ENCODE measurements around the gene ACSM5. TPM values are rescaled to one million over a fixed set of nuclear protein-coding genes. Genes with fewer than 3 reads are reported as not detected.
"Not testable (repeated sequence)": the region's sequence is repeated elsewhere in the genome, so short reads cannot be mapped to it uniquely, and the experiment has no call there.

The ACSM5 gene
- total RNA-seq, 3 donors from 2014 or later: 0.67 to 5.1 (median 0.89) TPM

DNA sequence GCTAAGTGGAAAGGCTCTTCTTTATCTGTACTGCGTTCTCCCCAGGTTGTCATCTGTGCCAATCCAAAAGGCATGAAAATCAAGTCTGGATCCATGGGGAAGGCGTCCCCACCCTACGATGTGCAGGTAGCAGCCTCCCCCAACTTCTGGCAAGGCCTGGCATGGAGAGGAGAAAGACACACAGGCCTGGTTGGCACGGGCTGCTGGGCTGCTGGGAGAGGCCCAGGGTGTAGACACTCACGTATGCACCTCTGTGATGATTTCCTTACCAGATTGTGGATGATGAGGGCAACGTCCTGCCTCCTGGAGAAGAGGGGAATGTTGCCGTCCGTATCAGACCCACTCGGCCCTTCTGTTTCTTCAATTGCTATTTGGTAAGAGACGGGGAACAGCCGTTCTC is 21.6 kb downstream of the ACSM5 start:
- DNase-seq (no peak), ATAC-seq (no peak)
- Histone ChIP-seq H3K4me1 (ENCODE audit: low read depth) (no peaks in the 10 kb centered on the region), H3K36me3 (ENCODE audit: low read depth) (no peaks in the 10 kb centered on the region), H3K4me3 (no peak overlapping the region), H3K9me3 (no peaks in the 10 kb centered on the region)
- TF ChIP-seq, protein P1, sequence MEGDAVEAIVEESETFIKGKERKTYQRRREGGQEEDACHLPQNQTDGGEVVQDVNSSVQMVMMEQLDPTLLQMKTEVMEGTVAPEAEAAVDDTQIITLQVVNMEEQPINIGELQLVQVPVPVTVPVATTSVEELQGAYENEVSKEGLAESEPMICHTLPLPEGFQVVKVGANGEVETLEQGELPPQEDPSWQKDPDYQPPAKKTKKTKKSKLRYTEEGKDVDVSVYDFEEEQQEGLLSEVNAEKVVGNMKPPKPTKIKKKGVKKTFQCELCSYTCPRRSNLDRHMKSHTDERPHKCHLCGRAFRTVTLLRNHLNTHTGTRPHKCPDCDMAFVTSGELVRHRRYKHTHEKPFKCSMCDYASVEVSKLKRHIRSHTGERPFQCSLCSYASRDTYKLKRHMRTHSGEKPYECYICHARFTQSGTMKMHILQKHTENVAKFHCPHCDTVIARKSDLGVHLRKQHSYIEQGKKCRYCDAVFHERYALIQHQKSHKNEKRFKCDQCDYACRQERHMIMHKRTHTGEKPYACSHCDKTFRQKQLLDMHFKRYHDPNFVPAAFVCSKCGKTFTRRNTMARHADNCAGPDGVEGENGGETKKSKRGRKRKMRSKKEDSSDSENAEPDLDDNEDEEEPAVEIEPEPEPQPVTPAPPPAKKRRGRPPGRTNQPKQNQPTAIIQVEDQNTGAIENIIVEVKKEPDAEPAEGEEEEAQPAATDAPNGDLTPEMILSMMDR (IDR thresholded peaks at IDR 0.05): no peak
- intact Hi-C loops (cut with DNase I, micrococcal nuclease): no loop called here

DNA sequence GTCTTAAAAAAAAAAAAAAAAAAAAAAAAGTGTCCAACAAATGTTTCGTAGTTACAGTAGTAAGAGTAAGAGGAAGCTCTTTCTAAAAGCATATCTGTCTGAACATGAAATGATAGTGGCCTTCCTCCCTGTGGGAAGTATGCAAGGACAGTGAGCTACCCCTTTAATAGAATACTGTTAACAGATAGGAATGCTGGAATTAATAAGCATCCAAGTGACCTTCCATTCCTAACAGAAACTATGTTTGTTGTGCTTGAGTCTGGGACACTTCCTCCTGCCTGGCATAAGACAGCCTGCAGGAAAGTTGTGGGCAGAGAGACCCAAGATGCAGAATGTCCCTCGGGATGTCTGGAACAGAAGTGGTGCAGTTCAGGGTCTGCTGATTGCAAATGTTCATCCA is 29.6 kb downstream of the ACSM5 start:
- H3K9me3 ChIP-seq; H3K36me3 ChIP-seq (ENCODE audit: low read depth); ATAC-seq; DNase-seq; intact Hi-C loops (cut with DNase I, micrococcal nuclease); H3K4me1 ChIP-seq (ENCODE audit: low read depth); H3K4me3 ChIP-seq: not testable (repeated sequence)

DNA sequence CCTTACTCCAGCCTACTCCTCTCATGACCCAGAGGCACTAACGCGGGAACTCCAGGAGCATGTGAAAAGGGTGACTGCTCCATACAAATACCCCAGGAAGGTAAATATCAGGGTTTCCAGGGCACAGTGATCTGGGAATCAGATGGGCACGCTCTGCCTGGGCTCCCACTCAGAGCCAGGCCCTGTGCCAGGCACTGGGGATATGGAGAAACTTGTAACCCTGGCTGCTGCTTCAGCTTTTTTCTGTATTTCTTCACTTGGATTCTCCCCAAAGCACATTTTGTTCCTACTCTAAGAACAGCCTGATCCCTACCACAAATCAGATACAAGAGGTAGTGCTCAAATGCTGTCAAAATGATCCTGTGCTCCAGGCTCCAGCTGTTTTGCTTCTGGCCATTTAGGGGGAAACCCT is 30.5 kb downstream of the ACSM5 start:
- H3K9me3 ChIP-seq; H3K4me1 ChIP-seq (ENCODE audit: low read depth); H3K4me3 ChIP-seq; intact Hi-C loops (cut with DNase I, micrococcal nuclease); DNase-seq; H3K36me3 ChIP-seq (ENCODE audit: low read depth): not testable (repeated sequence)
- ATAC-seq: peak; percentile 47

DNA sequence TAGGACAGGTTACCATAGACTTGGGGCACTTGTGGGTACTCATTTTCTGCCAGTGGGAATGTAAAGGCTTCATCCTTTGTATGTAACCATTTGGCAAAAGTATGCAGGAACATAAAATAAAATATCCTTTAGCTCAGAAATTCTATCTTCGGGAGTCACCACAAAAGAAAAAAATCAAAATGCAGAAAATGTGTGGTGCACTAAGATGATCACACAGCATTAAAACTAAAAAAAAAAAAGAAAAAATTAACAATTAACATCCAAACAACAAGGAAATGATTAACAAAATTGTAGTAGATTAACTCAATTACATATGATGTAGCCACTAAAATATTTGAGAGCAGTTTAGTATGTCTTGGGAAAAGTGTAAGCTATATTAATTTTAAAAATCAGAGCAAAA is 31.4 kb downstream of the ACSM5 start:
- H3K4me1 ChIP-seq (ENCODE audit: low read depth); H3K4me3 ChIP-seq; H3K36me3 ChIP-seq (ENCODE audit: low read depth); intact Hi-C loops (cut with DNase I, micrococcal nuclease); ATAC-seq; H3K9me3 ChIP-seq; DNase-seq: not testable (repeated sequence)

DNA sequence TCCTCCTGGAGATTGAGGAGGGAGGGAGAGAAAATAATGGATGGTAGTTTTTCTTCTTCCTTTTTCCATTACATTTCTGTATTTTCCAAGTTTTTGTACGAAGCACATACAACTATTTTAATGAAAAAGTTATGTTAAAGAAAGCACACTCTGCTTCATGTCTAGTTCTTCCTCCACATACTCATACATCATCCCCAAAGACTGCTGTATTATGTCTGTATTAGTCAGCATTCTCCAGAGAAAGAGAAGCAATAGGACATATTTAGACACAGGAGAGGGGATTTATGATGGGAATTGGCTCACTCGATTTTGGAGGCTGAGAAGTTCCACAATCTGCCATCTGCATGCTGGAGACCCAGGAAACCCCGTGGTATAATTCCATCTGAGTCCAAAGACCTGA is 31.9 kb downstream of the ACSM5 start:
- ATAC-seq (peak; percentile 18), DNase-seq (no peak)
- TF ChIP-seq, protein P1 (IDR thresholded peaks at IDR 0.05): no peak
- intact Hi-C loops (cut with DNase I, micrococcal nuclease): no loop called here
- Histone ChIP-seq H3K4me3 (no peak overlapping the region), H3K36me3 (ENCODE audit: low read depth) (no peaks in the 10 kb centered on the region), H3K4me1 (ENCODE audit: low read depth) (no peaks in the 10 kb centered on the region), H3K9me3 (no peaks in the 10 kb centered on the region)

DNA sequence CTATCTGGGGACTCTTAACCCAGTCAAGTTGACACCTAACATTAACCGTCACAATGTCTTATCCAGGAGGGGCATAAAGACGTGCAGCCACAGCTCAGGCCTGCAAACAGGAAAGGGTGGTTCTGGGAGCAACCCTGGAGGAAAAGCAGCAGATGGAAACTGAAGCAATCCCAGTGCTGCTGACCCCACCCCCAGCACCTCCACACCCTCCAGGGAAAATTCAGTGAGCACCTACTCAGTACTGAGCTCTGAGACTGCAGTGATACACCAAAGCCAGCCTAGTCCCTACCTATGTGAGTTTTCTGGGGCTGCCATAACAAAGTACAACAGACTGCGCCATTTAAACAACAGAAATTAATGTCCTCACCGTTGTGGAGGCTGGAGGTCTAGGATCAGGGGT is 32.5 kb downstream of the ACSM5 start:
- H3K36me3 ChIP-seq (ENCODE audit: low read depth); H3K4me1 ChIP-seq (ENCODE audit: low read depth); DNase-seq; H3K9me3 ChIP-seq; intact Hi-C loops (cut with DNase I, micrococcal nuclease); ATAC-seq; H3K4me3 ChIP-seq: not testable (repeated sequence)

DNA sequence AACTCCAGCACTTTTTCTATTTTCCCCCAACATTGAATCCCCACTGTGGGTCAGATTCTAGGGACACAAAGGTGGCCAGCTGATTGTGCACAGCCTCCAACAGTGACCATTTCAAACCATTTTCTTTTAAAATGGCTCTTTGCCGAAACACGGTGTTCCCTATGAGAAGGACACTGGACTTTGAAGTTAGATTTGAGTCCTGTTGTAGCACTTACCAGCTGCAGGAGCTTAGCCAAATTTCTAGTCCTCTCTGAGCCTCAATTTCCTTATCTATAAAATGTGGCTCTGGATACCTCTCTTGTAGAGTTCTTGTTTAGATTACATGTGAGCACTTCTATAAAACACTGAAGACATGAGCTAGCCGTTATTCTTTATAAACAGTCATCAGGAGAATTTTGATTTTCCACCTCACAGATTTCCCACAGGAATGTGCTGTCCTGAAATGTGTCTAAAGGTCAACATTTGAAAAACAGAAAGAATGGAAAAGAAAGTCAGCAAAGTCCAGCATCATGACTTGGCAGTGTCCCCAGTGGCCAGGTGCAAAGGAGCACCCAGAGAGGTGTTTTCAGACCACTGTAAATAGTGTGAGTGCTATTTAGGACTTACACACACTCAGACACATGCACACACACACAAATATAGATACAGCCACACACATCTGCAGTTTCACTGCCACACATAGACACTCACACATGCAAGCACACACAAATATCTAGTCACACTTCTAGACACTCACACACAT is 37.5 kb downstream of the ACSM5 start:
- intact Hi-C loops (cut with DNase I, micrococcal nuclease); H3K4me1 ChIP-seq (ENCODE audit: low read depth); H3K4me3 ChIP-seq; H3K36me3 ChIP-seq (ENCODE audit: low read depth); H3K9me3 ChIP-seq; DNase-seq; ATAC-seq: not testable (repeated sequence)

DNA sequence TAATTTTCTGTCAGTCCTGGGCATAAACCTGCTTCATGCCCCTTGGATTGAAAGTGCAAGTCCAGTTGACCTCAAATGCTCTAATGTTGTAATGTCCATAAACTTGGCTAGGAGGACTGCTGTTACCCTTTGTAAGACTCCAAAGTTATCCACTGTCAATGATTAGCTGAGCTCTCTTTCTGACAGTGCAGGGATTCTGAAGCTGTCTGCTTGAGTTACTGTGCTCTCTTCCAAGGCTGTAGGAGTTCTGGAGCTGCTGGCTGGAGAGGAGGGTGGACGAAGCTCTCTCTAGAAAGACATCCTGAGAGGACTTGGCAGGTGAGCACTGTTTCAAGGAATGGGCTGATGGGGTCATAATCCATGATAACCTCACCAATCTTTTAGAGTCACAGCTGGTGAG is 42.0 kb downstream of the ACSM5 start, which contains the start of gene ACSM2A:
Gene ACSM2A, plus strand, starts transcription at position 158 of the 400 bp plus-strand sequence. CDS start 8,594 bp downstream, outside the sequence.
- H3K9me3 ChIP-seq; ATAC-seq; intact Hi-C loops (cut with DNase I, micrococcal nuclease): not testable (repeated sequence)

DNA sequence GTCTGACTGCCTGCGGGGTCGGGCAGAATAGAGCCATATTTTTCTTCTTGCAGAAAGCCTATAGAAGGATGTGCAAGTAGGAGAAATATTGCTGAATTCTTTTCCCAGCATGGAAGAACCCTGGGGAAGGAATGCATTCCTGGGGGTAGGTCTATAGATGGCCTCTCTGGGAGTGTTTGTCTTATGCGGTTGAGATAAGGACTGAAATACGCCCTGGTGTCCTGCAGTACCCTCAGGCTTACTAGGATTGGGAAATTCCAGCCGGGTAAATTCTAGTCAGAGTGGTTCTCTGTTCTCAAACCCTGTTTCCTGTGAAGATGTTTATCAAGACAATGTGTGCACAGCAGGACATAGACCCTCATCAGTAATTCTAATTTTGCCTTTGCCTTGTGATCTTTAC is 44.3 kb downstream of the ACSM5 start:
- H3K9me3 ChIP-seq; intact Hi-C loops (cut with DNase I, micrococcal nuclease); DNase-seq; H3K4me1 ChIP-seq (ENCODE audit: low read depth); ATAC-seq; H3K36me3 ChIP-seq (ENCODE audit: low read depth); H3K4me3 ChIP-seq: not testable (repeated sequence)

More for the DNA sequence above, 42.0 kb downstream of the ACSM5 start, which contains the start of gene ACSM2A:
- not testable (repeated sequence) for H3K36me3 ChIP-seq (ENCODE audit: low read depth); DNase-seq; H3K4me1 ChIP-seq (ENCODE audit: low read depth); H3K4me3 ChIP-seq

DNA sequence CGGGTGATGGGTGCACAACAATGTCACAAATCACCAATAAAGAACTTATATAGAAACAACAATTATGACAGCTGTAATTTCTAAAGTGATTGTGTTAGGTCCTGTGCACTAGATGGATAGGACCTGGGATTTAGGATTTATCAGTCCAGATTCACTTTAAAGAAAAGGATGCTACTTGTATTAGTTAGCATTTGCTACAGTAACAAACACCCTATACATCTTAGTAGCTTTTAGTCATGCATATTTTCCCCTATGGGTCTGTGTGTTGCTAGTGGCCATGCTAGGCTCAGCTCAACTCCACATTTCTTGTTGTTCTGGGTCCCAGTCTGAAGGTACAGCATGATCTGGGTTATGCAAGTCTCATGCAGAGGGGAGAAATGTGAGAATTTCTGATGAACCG is 49.9 kb downstream of the ACSM5 start:
- DNase-seq; ATAC-seq; H3K9me3 ChIP-seq; intact Hi-C loops (cut with DNase I, micrococcal nuclease); H3K36me3 ChIP-seq (ENCODE audit: low read depth); H3K4me1 ChIP-seq (ENCODE audit: low read depth); H3K4me3 ChIP-seq: not testable (repeated sequence)

DNA sequence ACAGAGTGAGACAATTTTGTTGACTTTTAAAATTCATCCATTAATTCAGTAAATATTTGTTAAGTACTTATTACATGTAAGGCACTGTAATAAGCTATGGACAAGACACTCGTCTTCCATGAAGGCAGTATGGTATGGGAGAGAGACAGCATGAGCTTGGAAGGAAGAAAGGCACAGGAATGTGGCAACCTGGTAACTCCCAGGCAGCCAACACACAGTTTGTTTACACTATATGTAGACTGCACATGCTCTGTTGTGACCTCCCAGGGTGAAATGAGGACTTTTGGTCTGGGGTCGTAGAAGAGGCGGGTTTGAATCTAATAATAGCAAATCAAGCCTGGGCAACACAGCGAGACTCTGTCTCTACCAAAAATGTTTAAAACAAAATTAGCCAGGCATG is 51.0 kb downstream of the ACSM5 start:
- H3K4me1 ChIP-seq (ENCODE audit: low read depth); H3K36me3 ChIP-seq (ENCODE audit: low read depth); H3K9me3 ChIP-seq; H3K4me3 ChIP-seq; DNase-seq; ATAC-seq; intact Hi-C loops (cut with DNase I, micrococcal nuclease): not testable (repeated sequence)

DNA sequence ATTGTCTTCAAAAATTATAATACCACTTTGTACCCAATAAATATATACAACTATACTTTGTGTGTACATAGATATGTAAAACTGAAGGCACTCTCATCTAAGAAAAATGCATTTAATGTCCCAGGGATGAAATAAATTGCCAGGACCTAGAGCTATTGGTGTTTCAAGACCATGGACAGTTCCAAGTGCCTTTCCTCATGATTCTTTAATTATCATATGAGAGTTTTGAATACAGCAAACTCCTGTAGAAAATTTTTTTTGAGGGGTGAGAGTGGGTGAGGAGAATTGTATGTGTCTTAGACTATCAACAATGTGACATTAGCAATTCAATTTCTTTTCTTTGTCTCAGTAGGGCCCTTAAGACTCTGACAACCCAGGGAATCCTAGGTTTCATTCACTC is 59.6 kb downstream of the ACSM5 start:
- intact Hi-C loops (cut with DNase I, micrococcal nuclease); DNase-seq; H3K4me1 ChIP-seq (ENCODE audit: low read depth); H3K4me3 ChIP-seq; H3K36me3 ChIP-seq (ENCODE audit: low read depth); H3K9me3 ChIP-seq; ATAC-seq: not testable (repeated sequence)

DNA sequence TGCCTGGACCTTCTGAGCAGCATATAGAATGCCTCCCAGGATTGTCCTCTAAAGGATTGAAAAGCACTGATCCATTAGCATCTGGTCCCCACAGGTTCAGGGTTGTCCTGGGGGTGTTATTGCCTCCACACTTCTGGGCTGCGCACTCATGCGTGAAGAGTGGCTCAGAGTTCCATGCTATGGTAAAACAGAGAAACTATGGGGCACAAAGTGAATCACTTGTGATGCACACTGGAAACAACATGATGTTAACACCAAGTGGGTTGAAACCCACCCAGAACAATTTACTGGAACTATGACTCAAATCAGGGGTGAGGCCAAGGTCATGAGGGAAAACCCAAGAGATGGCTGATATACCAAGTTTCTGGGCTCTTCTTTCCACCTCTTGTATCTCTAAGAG is 60.6 kb downstream of the ACSM5 start:
- DNase-seq; H3K9me3 ChIP-seq; intact Hi-C loops (cut with DNase I, micrococcal nuclease); ATAC-seq; H3K36me3 ChIP-seq (ENCODE audit: low read depth); H3K4me3 ChIP-seq; H3K4me1 ChIP-seq (ENCODE audit: low read depth): not testable (repeated sequence)
